Body of pancreas (tissue), 4 donors: ENCODE data around the gene FYTTD1. TPM values are rescaled to one million over a fixed set of nuclear protein-coding genes. Genes with fewer than 3 reads are reported as not detected.

Experiments used
- ATAC-seq: fragments of 150-250 bp; one replicate; pipeline ENCODE4 v1.9.1; 2016
- DNase-seq, 4 donors: peaks; one replicate each; pipeline ENCODE4 v3.0.0-alpha.2; 2019
- H3K27ac ChIP-seq, 4 donors: fragments of 200-600 bp; sonication (generic); 1 replicate in 3 of 4; 2 replicates in 1 of 4; pipeline versions ENCODE4 v1.5.1 to v1.6.1; 2016 to 2019; ENCODE audit warnings: mild to moderate bottlenecking in 1 of 4, mixed read lengths in 1 of 4, moderate library complexity in 1 of 4
- H3K27me3 ChIP-seq, 2 donors: fragments of 200-600 bp; sonication (generic); one replicate each; pipeline ENCODE4 v1.6.0; 2016; ENCODE audit warnings: mild to moderate bottlenecking in 1 of 2
- H3K36me3 ChIP-seq, 2 donors: fragments of 200-600 bp; sonication (generic); replicated peaks in 1 of 2; 2 replicates each; pipeline ENCODE4 v1.5.1; 2016; ENCODE audit warnings: low read depth in 2 of 2; ENCODE audit not compliant: insufficient read depth in 1 of 2
- H3K4me1 ChIP-seq: fragments of 200-600 bp; sonication (generic); one replicate; pipeline ENCODE4 v1.6.0; 2016
- H3K4me3 ChIP-seq, 2 donors: fragments of 200-600 bp; sonication (generic); 1 replicate in 1 of 2; 2 replicates in 1 of 2; pipeline ENCODE4 v1.5.1; 2016 to 2019
- H3K9me3 ChIP-seq, 3 donors: fragments of 200-600 bp; sonication (generic); 1 replicate in 2 of 3; 2 replicates in 1 of 3; pipeline ENCODE4 v1.5.1; 2016
- POLR2A ChIP-seq, 3 donors: fragments of 450-650 bp; IDR thresholded peaks; one replicate each; pipeline ENCODE4 v1.6.1; 2016; ENCODE audit warnings: antibody characterized with exemption in 3 of 3, mild to moderate bottlenecking in 2 of 3
- WGBS, 2 donors: methylation state at CpG; one replicate each; pipeline ENCODE4 v1.1.5; 2017; 5-methylcytosine and 5-hydroxymethylcytosine counted together
- intact Hi-C: fragments of 100-400 bp; cut with DNase I; formaldehyde crosslinking; loops from one replicate; pipeline ENCODE4 v1.15.1; 2023
- total RNA-seq, 2 donors: library from RNA; depleted of rRNA; stranded (reverse); fragments of >200 nt; gene quantifications; one replicate each; pipeline ENCODE4 v1.1.0, GENCODE V29; 2016
- TF ChIP-seq, protein P1 (sequence below), 7 experiments: fragments of 450-650 bp in 4 of 7; fragments of 200-600 bp in 3 of 7; sonication (generic) in 3 of 7; IDR thresholded peaks; one replicate each; pipeline ENCODE4 v1.5.1; 2016 to 2019; ENCODE audit warnings: antibody characterized with exemption in 7 of 7

FYTTD1 gene
- total RNA-seq, 2 donors from 2014 or later = 13.8 to 16.3 TPM

DNA sequence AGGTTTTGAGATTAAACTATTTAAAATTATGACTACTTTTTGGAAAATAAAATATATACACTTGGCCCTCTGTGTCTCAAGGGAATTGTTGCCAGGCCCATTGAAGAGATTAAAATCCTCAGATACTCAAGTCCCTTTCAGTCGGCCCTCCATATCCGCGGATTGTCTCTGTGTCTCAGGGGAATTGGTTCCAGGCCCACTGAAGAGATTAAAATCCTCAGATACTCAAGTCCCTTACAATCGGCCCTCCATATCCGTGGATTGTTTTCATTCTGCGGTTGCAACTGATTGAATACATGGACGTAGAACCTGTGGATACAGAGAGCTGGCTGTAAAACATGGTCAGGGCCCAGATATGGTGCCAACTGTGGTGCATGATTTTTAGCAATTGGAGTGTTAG is 25.6 kb downstream of the FYTTD1 start:
- Histone ChIP-seq H3K36me3 (peaks cover 9 to 35% of the 10 kb centered on the region in 2 donors), H3K9me3 (no peaks in the 10 kb centered on the region), H3K4me3 (no peak overlapping the region), H3K4me1 (no peaks in the 10 kb centered on the region), H3K27ac (no peak overlapping the region), H3K27me3 (no peaks in the 10 kb centered on the region)
- ATAC-seq (no peak), DNase-seq (no peak)
- intact Hi-C loops = no loop called here
- no peak for TF ChIP-seq POLR2A (IDR thresholded peaks at IDR 0.05)
- TF ChIP-seq, protein P1, sequence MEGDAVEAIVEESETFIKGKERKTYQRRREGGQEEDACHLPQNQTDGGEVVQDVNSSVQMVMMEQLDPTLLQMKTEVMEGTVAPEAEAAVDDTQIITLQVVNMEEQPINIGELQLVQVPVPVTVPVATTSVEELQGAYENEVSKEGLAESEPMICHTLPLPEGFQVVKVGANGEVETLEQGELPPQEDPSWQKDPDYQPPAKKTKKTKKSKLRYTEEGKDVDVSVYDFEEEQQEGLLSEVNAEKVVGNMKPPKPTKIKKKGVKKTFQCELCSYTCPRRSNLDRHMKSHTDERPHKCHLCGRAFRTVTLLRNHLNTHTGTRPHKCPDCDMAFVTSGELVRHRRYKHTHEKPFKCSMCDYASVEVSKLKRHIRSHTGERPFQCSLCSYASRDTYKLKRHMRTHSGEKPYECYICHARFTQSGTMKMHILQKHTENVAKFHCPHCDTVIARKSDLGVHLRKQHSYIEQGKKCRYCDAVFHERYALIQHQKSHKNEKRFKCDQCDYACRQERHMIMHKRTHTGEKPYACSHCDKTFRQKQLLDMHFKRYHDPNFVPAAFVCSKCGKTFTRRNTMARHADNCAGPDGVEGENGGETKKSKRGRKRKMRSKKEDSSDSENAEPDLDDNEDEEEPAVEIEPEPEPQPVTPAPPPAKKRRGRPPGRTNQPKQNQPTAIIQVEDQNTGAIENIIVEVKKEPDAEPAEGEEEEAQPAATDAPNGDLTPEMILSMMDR (IDR thresholded peaks at IDR 0.05) = no peak
- WGBS, 2 donors = 78 to 82% methylated on average over 7 of the region's 7 CpGs

DNA sequence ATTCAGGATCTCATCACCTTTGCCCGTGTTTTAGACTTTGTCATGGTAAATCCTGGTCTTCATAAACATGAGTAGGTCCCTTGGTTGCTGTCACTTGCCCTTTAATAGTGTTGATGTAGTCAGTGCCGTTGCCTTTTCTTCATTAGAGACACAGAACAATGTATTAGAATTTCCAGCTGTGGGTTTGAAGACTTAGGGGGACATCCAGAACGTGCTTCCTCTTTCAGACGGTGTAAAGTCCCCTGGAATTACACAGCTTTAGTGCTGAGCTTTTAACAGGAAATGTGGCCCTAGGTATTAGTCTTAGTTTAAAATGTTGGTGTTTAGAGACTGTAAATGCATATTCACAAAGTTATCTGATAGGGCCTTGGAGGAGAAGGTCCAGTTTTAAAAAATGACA is 32.5 kb downstream of the FYTTD1 start:
- no peak overlapping the region for H3K27ac ChIP-seq
- no peaks in the 10 kb centered on the region for H3K9me3 ChIP-seq
- H3K4me1 ChIP-seq = no peaks in the 10 kb centered on the region
- WGBS, 2 donors = 64 to 80% methylated on average over 4 of the region's 4 CpGs
- no peak for TF ChIP-seq POLR2A (IDR thresholded peaks at IDR 0.05)
- TF ChIP-seq, protein P1 (IDR thresholded peaks at IDR 0.05) = no peak
- no peaks in the 10 kb centered on the region for H3K27me3 ChIP-seq
- peaks cover 0 to 23% of the 10 kb centered on the region in 2 donors for H3K36me3 ChIP-seq
- DNase-seq (no peak), ATAC-seq (no peak)
- H3K4me3 ChIP-seq = no peak overlapping the region
- intact Hi-C loops = no loop called here

DNA sequence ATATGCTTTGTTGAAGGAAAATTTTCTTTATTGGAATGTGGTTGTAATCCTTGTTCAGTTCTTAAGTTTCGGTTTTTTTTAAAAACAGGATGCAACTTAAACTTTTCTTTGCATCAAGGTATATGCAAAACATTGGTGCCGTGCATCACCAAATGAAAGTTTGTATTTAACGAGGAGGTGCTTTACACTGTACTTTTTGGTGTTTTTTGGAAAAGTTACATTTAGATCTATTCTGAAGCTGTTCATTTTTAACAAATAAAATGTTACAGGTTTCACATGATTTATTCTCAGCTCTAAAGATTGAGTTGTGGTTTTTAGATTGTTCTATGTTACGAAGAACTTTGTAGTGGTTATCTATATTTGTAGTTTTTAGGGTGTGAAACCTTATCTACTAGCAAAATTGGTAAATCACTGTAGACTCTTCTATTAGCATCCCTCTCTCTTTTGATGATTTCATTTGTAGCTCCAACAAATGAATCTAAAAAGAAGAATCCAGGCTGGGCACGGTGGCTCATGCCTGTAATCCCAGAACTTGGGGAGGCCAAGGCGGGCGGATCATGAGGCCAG is 34.4 kb downstream of the FYTTD1 start:
- Histone ChIP-seq H3K4me1 (no peaks in the 10 kb centered on the region), H3K9me3 (no peaks in the 10 kb centered on the region), H3K36me3 (peaks cover 0 to 11% of the 10 kb centered on the region in 2 donors), H3K4me3 (no peak overlapping the region), H3K27me3 (no peaks in the 10 kb centered on the region), H3K27ac (no peak overlapping the region)
- 96 to 97% methylated on average over 7 of the region's 7 CpGs for WGBS, 2 donors
- intact Hi-C loops = no loop called here
- TF ChIP-seq, protein P1 (IDR thresholded peaks at IDR 0.05) = no peak
- no peak for TF ChIP-seq POLR2A (IDR thresholded peaks at IDR 0.05)
- DNase-seq (no peak), ATAC-seq (no peak)

DNA sequence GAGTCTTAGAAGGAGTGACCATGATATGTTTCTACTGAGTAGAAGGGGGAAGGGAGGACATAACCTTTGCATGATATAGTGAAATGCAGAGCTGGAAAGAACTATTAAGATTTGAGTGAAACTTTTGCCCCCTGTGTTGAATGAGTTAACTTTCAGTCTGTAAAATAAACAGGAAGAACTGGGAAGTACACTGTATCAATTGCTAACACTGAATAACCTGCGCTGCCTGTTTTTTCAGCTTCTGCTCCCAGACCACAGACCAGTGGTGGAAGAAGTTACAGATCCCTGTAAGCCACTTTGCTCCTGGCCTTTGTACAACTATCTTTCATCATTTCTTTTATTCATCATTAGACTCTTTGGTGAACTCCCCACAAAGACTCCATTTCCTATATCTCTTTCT is 37.7 kb downstream of the FYTTD1 start:
- no peak overlapping the region for H3K4me3 ChIP-seq
- peaks cover 3% of the 10 kb centered on the region for H3K4me1 ChIP-seq
- no peak for TF ChIP-seq POLR2A (IDR thresholded peaks at IDR 0.05)
- TF ChIP-seq, protein P1 (IDR thresholded peaks at IDR 0.05) = no peak
- H3K9me3 ChIP-seq = no peaks in the 10 kb centered on the region
- H3K27me3 ChIP-seq = no peaks in the 10 kb centered on the region
- peaks cover 0 to under 1% of the 10 kb centered on the region in 2 donors for H3K36me3 ChIP-seq
- no peak overlapping the region for H3K27ac ChIP-seq
- 19 to 32% methylated on average over 1 of the region's 1 CpG for WGBS, 2 donors
- DNase-seq (no peak), ATAC-seq (no peak)
- intact Hi-C loops = no loop called here

DNA sequence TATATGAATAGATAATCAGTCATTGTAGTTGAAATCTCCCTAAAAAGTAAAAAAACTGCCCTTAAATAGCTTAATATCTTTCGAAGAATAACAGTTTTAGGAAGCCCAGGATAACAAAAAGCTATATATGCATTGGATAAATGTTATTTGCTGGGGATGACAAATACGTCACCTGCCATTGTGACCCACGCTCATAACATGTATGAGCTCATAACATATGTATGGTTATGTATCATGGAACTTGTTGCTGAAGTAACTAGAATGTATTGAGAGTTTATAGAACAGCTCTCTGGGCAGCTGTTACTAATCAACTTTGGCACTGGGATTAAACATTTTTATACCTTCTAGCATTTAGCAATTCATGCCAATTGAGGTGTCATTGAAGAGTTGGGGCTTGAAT is 39.6 kb downstream of the FYTTD1 start:
- no peaks in the 10 kb centered on the region for H3K36me3 ChIP-seq
- DNase-seq = no peak
- intact Hi-C loops = no loop called here
- ATAC-seq = no peak
- peaks cover 14% of the 10 kb centered on the region for H3K4me1 ChIP-seq
- no peak overlapping the region for H3K27ac ChIP-seq
- no peaks in the 10 kb centered on the region for H3K9me3 ChIP-seq
- 93 to 94% methylated on average over 3 of the region's 3 CpGs for WGBS, 2 donors
- TF ChIP-seq, protein P1 (IDR thresholded peaks at IDR 0.05) = no peak
- no peak for TF ChIP-seq POLR2A (IDR thresholded peaks at IDR 0.05)
- no peaks in the 10 kb centered on the region for H3K27me3 ChIP-seq
- no peak overlapping the region for H3K4me3 ChIP-seq
